Measurements from ENCODE around the gene PGC. TPM values are rescaled to one million over a fixed set of nuclear protein-coding genes. Genes with fewer than 3 reads are reported as not detected.

PGC gene
- not detected for total RNA-seq (ENCODE audit: unreplicated experiment)
- long read RNA-seq = 0 reads

DNA sequence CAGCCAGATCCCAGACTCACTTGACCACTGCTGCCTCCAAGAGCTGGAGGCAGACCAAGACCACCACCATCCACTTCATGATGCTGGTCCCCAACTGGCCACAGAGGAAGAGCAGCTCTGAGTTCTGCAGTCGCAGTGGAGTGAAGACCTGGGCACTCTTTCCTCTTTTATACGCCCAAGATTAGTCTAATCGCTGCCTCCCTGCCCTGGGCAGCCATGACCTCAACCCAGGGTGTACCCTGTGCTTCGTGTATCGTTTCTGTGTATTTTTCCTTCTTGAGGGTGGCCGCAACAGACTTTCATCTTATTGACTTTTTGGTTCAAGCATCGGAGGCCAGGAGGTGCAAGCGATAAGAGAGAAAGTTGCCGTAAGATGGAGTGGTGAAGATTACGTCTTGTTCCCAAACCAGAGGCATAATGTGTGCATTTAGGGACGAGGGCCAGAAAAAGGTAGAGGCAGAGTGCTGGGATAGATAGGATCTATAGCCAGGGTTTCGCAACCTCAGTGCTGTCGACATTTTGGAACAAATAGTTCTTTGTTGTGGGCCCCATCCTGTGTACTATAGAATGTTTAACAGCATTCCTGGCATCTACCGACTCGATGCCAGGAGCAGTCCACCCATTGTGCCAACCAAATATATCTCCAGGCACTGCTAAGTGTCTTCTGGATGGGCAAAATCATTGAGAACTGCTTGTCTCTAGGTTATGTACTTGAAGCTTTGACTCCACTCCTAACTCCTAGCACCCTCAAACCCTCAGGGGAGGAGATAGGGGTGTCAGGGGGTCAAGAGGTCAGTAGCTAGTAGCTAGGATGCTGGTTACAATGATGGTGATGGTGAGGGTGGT, at the start of gene PGC:
Gene PGC (minus strand): TSS at position 142 of the 846 bp plus-strand sequence. CDS start 63 bp downstream, at position 79.
- no peak within 1 kb of the TSS for H3K27ac Mint-ChIP-seq (ENCODE audit: unreplicated experiment)

DNA sequence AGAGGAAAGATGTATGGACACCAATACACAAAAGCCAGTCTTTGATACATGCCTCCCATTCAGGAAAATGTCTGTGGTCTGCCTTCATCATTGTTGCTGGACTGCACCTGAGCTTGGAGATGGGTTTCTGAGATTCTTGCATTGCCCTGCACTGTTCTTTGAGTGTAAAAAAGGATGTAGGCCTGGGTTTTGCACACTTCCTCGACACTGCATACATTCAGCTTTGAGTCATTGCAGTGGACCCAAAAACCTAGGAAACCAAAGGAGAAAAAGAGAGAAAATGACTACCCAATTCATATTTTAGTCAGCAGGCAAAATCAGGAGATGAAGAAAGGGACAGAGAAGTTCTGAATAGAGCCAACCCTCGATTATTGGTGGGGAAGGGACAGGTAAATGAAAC, 49.3 kb upstream of the PGC start:
- peaks cover 2% of the 10 kb centered on the region for H3K4me1 Mint-ChIP-seq (ENCODE audit: low read depth, unreplicated experiment)
- no peak overlapping the region for H3K27ac Mint-ChIP-seq (ENCODE audit: unreplicated experiment)
- H3K9me3 Mint-ChIP-seq (ENCODE audit: unreplicated experiment) = peaks cover 4% of the 10 kb centered on the region
- no peaks in the 10 kb centered on the region for H3K27me3 Mint-ChIP-seq (ENCODE audit: unreplicated experiment)
- H3K36me3 Mint-ChIP-seq (ENCODE audit: unreplicated experiment) = no peaks in the 10 kb centered on the region
- H3K4me3 Mint-ChIP-seq (ENCODE audit: unreplicated experiment) = no peak overlapping the region
- TF ChIP-seq, protein P1, sequence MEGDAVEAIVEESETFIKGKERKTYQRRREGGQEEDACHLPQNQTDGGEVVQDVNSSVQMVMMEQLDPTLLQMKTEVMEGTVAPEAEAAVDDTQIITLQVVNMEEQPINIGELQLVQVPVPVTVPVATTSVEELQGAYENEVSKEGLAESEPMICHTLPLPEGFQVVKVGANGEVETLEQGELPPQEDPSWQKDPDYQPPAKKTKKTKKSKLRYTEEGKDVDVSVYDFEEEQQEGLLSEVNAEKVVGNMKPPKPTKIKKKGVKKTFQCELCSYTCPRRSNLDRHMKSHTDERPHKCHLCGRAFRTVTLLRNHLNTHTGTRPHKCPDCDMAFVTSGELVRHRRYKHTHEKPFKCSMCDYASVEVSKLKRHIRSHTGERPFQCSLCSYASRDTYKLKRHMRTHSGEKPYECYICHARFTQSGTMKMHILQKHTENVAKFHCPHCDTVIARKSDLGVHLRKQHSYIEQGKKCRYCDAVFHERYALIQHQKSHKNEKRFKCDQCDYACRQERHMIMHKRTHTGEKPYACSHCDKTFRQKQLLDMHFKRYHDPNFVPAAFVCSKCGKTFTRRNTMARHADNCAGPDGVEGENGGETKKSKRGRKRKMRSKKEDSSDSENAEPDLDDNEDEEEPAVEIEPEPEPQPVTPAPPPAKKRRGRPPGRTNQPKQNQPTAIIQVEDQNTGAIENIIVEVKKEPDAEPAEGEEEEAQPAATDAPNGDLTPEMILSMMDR (IDR thresholded peaks at IDR 0.05; ENCODE audit: partially characterized antibody, unreplicated experiment) = no peak
- DNase-seq = no peak

More for the DNA sequence above, at the start of gene PGC:
- Mint-ChIP-seq H3K4me3 (ENCODE audit: unreplicated experiment) (no peak within 1 kb of the TSS), H3K36me3 (ENCODE audit: unreplicated experiment) (no peaks in the 10 kb centered on the region), H3K9me3 (ENCODE audit: unreplicated experiment) (peaks cover 1% of the 10 kb centered on the region), H3K27me3 (ENCODE audit: unreplicated experiment) (peaks cover 11% of the 10 kb centered on the region), H3K4me1 (ENCODE audit: low read depth, unreplicated experiment) (no peaks in the 10 kb centered on the region)
- TF ChIP-seq, protein P1 (IDR thresholded peaks at IDR 0.05; ENCODE audit: partially characterized antibody, unreplicated experiment) = no peak
- DNase-seq = no peak

DNA sequence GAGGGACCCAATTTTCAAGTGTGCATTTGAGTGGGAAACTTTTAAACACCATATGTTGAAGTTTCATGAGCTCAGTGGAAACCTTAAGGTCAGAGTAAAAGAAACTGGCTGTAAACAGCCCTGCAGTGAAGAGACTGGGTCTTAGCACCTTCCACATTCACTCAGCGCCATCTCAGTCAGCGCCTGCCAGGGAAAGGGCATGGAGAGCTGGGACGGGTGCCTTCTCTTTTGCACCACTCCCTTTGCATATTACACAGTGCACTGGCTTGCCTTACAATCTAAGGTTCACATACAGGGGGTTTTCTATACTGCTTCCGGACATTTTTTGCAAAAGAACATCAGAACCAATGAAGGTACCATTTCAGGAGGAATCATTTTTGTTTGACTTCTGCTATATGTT, 44.8 kb upstream of the PGC start:
- no peaks in the 10 kb centered on the region for H3K36me3 Mint-ChIP-seq (ENCODE audit: unreplicated experiment)
- DNase-seq = no peak
- no peak overlapping the region for H3K27ac Mint-ChIP-seq (ENCODE audit: unreplicated experiment)
- TF ChIP-seq, protein P1 (IDR thresholded peaks at IDR 0.05; ENCODE audit: partially characterized antibody, unreplicated experiment) = no peak
- no peak overlapping the region for H3K4me3 Mint-ChIP-seq (ENCODE audit: unreplicated experiment)
- H3K9me3 Mint-ChIP-seq (ENCODE audit: unreplicated experiment) = peaks cover 4% of the 10 kb centered on the region
- H3K4me1 Mint-ChIP-seq (ENCODE audit: low read depth, unreplicated experiment) = no peaks in the 10 kb centered on the region
- H3K27me3 Mint-ChIP-seq (ENCODE audit: unreplicated experiment) = peaks cover 2% of the 10 kb centered on the region

DNA sequence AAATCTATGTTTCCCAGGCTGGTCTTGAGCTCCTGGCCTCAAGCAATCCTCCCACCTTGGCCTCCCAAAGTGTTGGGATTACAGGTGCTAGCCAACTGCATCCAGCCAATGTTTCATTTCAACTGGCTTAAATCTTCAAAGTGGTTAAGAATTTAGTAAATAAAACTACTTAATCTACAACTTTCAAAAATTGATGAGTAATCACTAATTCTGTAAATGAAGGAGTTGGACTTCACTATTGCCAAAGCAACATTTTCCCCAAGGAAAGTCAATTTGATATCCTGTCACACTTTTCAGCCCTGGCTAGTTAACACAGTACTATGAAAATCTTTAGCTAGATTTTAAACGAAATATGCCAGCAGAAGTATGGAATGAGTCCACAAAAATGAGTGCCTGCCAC, 44.1 kb upstream of the PGC start:
- no peaks in the 10 kb centered on the region for H3K4me1 Mint-ChIP-seq (ENCODE audit: low read depth, unreplicated experiment)
- peaks cover 5% of the 10 kb centered on the region for H3K9me3 Mint-ChIP-seq (ENCODE audit: unreplicated experiment)
- no peaks in the 10 kb centered on the region for H3K36me3 Mint-ChIP-seq (ENCODE audit: unreplicated experiment)
- H3K27ac Mint-ChIP-seq (ENCODE audit: unreplicated experiment) = no peak overlapping the region
- H3K4me3 Mint-ChIP-seq (ENCODE audit: unreplicated experiment) = no peak overlapping the region
- TF ChIP-seq, protein P1 (IDR thresholded peaks at IDR 0.05; ENCODE audit: partially characterized antibody, unreplicated experiment) = no peak
- no peak for DNase-seq
- H3K27me3 Mint-ChIP-seq (ENCODE audit: unreplicated experiment) = peaks cover 2% of the 10 kb centered on the region

DNA sequence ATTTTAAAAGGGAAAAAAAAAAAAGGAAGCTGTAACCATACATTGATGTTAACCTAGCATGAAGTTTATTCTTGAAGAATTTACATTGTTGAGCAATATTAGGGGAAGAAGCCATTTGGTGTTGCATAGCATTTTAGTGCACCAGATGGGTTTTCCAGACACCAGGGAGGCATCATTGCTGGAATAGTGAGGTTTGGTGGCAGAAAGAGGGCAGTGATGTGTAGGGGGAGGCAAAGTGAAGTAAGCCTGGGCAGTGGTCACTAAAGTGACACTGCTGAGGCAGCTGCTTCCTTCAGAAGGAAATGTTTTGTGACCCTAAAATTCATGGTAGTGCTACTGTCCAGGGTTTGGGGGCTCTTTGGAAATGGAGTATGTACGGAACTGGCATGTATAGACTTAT, 42.8 kb upstream of the PGC start:
- H3K9me3 Mint-ChIP-seq (ENCODE audit: unreplicated experiment) = peaks cover 5% of the 10 kb centered on the region
- no peak overlapping the region for H3K27ac Mint-ChIP-seq (ENCODE audit: unreplicated experiment)
- H3K27me3 Mint-ChIP-seq (ENCODE audit: unreplicated experiment) = peaks cover 4% of the 10 kb centered on the region
- no peaks in the 10 kb centered on the region for H3K36me3 Mint-ChIP-seq (ENCODE audit: unreplicated experiment)
- TF ChIP-seq, protein P1 (IDR thresholded peaks at IDR 0.05; ENCODE audit: partially characterized antibody, unreplicated experiment) = no peak
- DNase-seq = no peak
- H3K4me3 Mint-ChIP-seq (ENCODE audit: unreplicated experiment) = peak overlapping the region; percentile 16
- no peaks in the 10 kb centered on the region for H3K4me1 Mint-ChIP-seq (ENCODE audit: low read depth, unreplicated experiment)
